Mesothelial cell of epicardium (in vitro differentiated cells): Measurements from ENCODE around the gene MRPS10. TPM values are rescaled to one million over a fixed set of nuclear protein-coding genes. Genes with fewer than 3 reads are reported as not detected.
A peak's percentile ranks its signal among the peaks of the same experiment; 100 is the strongest.

ENCODE experiments used
- DNase-seq, 2 experiments: peaks; one replicate each; pipeline ENCODE4 v3.0.0; 2021; ENCODE audit warnings: low spot score in 2 of 2; ENCODE audit not compliant: unreplicated experiment in 2 of 2
- H3K27ac Mint-ChIP-seq: 2 replicates; pipeline ENCODE4 v1.8.0; 2021; ENCODE audit warnings: mixed read lengths
- H3K27me3 Mint-ChIP-seq: 2 replicates; pipeline ENCODE4 v1.8.0; 2021; ENCODE audit warnings: low read depth, mixed read lengths
- H3K36me3 Mint-ChIP-seq: 2 replicates; pipeline ENCODE4 v1.8.0; 2021; ENCODE audit warnings: mixed read lengths
- H3K4me1 Mint-ChIP-seq: 2 replicates; pipeline ENCODE4 v1.8.0; 2021; ENCODE audit warnings: mixed read lengths
- H3K4me3 Mint-ChIP-seq: 2 replicates; pipeline ENCODE4 v1.8.0; 2021; ENCODE audit warnings: mild to moderate bottlenecking, moderate library complexity, mixed read lengths
- H3K9me3 Mint-ChIP-seq: 2 replicates; pipeline ENCODE4 v1.8.0; 2021; ENCODE audit warnings: mixed read lengths
- CTCF ChIP-seq: fragments of 200-600 bp; sonication (generic); IDR thresholded peaks from one replicate; pipeline ENCODE4 v1.5.0; 2021; ENCODE audit warnings: antibody characterized with exemption; ENCODE audit not compliant: unreplicated experiment
- total RNA-seq: library from RNA; stranded (reverse); gene quantifications from 3 replicates; pipeline ENCODE4 v1.2.1, GENCODE V29; 2021

The MRPS10 gene
- total RNA-seq, 1 donor from 2014 or later, result 23.9 TPM

GRCh38 chr6:42250274-42250931 lies 32.7 kb upstream of the MRPS10 start:
- Mint-ChIP-seq H3K27ac (peak overlapping the region; percentile 34), H3K36me3 (peaks cover 26% of the 10 kb centered on the region)
- no peak for TF ChIP-seq CTCF

GRCh38 chr6:42249279-42249678 lies 31.6 kb upstream of the MRPS10 start:
- Mint-ChIP-seq H3K27ac (no peak overlapping the region), H3K4me3 (no peak overlapping the region), H3K36me3 (peaks cover 24% of the 10 kb centered on the region), H3K27me3 (no peaks in the 10 kb centered on the region), H3K9me3 (no peaks in the 10 kb centered on the region), H3K4me1 (peaks cover 26% of the 10 kb centered on the region)
- no peak for DNase-seq
- no peak for TF ChIP-seq CTCF

More at GRCh38 chr6:42250274-42250931, 32.7 kb upstream of the MRPS10 start:
- DNase-seq, result no peak
- no peak overlapping the region for H3K4me3 Mint-ChIP-seq
- H3K9me3 Mint-ChIP-seq, result no peaks in the 10 kb centered on the region
- no peaks in the 10 kb centered on the region for H3K27me3 Mint-ChIP-seq
- peaks cover 26% of the 10 kb centered on the region for H3K4me1 Mint-ChIP-seq

DNA sequence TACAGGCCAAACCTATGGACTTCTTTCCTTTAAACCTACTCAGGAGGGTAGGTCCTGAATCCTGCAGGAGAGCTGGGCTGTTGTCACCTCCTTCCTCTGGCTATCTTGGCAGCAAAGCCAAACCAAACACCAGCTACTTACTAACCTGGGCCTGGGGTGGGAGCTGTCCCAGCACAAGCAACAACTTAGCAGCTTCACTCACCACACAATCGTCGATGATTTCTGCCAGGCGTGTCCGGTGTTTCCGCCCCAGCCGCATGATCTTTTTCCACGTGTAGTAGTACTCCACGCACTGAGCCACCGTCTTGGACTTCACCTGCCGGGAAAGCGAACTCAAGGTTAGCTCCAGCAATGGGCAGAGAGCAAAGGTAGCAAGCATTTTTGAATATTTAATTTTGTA lies 25.4 kb upstream of the MRPS10 start:
- Mint-ChIP-seq H3K27me3 (no peaks in the 10 kb centered on the region), H3K9me3 (no peaks in the 10 kb centered on the region), H3K4me1 (no peaks in the 10 kb centered on the region), H3K4me3 (no peak overlapping the region), H3K36me3 (peaks cover 35% of the 10 kb centered on the region), H3K27ac (no peak overlapping the region)
- TF ChIP-seq CTCF, result no peak
- DNase-seq, result no peak

DNA sequence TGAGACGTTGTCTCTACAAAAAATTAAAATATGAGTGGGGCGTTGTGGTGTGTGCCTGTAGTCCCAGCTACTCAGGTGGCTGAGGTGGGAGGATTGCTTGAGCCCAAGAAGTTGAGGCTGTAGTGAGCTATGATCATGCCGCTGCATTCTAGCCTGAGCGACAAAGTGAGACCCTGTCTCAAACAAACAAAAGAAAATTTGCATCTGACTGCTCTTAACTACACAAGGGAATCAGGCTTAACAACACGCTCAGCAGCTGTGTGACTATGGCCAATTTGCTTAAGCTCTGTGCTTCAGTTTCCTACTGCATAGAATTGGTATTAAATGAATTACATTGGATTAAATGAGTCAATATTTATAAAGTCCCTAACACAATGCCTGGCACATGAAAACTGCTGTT lies 24.3 kb upstream of the MRPS10 start:
- no peak for TF ChIP-seq CTCF
- DNase-seq, result no peak
- H3K36me3 Mint-ChIP-seq, result peaks cover 35% of the 10 kb centered on the region
- H3K27me3 Mint-ChIP-seq, result no peaks in the 10 kb centered on the region
- H3K4me1 Mint-ChIP-seq, result no peaks in the 10 kb centered on the region
- no peak overlapping the region for H3K27ac Mint-ChIP-seq
- no peaks in the 10 kb centered on the region for H3K9me3 Mint-ChIP-seq
- no peak overlapping the region for H3K4me3 Mint-ChIP-seq

GRCh38 chr6:42239736-42240375 lies 22.2 kb upstream of the MRPS10 start:
- Mint-ChIP-seq H3K27me3 (no peaks in the 10 kb centered on the region), H3K4me1 (no peaks in the 10 kb centered on the region), H3K36me3 (peaks cover 30% of the 10 kb centered on the region), H3K4me3 (no peak overlapping the region), H3K27ac (no peak overlapping the region), H3K9me3 (no peaks in the 10 kb centered on the region)
- no peak for DNase-seq
- no peak for TF ChIP-seq CTCF
